ENCODE results near the gene AGTPBP1.

Gene AGTPBP1

DNA sequence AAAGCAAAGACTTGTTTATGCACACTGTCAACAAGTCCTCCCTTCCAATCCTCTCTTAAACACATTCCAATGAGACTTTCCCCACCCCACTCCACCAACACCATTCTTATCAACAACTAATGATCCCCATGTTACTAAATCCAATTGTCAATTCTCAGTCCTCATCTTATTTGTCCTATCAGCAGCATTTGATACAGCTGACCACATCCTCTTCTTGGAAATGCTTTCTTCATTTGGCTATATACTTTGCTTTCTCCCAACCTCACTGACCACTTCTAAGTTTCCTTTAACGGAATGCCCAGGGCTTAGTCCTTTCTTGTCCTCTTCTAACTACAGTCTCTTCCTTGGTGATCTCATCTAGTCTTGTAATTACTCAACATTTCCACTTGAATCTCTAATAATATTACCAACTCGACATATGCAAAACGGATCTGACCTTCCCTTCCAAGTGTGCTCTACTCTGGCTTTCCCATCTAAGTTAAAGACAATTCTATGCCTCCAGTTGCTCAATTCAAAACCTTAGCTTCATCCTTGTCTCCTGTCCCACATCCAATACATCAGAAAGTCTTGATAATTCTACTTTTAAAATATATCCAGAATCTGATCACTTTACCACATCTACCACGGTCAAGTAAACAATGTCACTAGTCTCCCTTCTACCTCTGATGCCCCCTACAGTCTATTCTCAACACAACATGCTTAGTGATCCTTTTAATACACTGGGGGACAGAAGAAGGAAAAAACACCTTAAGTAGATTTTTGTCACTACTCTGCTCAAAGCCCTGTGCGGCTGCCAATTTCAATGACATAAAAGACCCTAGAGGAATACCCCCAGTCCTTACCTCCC lies 25.5 kb downstream of the AGTPBP1 start:
- no peak for DNase-seq

DNA sequence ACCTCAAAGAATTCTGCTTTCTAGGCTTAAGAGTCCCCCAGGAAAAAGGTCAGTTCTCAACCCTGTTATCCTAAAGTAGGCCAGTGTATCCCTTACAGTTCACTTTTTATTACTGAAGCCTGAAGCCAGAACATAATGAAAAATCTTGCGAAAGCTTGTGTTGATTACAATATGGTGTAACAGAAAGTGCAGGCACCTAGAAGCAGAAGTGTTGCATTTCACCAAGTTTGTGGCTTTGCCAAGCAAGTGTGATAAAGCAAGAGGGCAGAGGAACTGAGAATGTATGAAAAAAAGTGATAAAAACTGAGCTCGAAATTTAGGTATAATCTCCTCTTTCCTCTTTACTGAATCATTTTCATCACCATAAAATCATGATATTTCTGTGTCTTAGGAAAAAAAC lies 26.2 kb downstream of the AGTPBP1 start:
- DNase-seq = no peak

DNA sequence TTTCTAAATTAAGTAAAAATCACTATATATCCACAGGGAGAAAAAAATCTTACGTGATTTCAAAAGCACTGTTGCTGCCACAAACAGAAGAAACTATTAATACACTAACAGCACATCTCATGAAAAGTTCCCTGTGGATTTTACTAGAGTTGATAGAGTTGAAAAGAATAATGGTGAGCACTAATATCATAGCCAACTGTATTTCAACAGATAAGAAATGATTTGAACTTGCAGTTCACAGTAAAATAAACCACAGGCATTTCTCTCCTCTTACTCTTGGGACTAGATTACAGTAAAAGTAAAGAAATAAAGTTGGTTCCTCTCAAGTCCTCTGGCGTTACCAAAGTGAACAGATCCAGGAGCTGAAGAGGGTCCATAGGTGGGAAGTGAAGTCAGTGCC lies 27.9 kb downstream of the AGTPBP1 start:
- no peak for DNase-seq

DNA sequence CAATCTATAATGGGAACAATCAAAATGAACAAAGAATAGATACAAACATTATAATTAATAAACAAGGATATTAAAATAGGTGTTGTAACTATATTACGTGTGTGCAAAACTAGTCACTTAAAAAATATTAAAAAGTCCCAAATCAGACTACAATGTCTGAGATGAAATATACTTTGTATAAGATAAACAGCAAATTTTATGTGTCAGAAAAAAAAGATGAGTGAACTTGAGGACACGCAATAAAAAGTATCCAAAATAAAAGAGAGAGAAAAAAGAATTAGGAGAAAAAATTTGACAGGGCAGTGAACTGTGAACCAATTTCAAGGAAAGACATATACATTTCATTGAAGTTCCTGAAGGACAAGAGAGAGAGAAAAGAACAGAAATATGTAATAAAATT lies 37.0 kb downstream of the AGTPBP1 start:
- DNase-seq = no peak

DNA sequence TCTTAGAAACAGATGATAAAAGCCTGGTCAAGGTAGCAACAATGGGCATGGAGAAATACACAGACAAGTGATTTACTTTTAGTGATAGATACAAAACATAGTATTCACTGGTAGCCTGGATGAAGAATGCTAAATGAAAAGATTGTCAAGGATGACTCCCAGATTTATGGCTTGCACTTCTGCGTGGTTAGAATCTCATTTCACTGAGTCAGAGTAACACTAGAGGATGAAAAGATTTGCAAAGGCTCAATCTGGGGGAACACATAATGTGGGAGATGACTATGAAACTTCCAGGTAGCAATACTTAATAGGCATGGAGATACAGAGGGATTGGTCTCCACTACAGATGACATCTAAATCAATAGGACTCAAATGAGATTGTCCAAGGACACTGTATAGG lies 38.4 kb downstream of the AGTPBP1 start:
- no peak for DNase-seq

DNA sequence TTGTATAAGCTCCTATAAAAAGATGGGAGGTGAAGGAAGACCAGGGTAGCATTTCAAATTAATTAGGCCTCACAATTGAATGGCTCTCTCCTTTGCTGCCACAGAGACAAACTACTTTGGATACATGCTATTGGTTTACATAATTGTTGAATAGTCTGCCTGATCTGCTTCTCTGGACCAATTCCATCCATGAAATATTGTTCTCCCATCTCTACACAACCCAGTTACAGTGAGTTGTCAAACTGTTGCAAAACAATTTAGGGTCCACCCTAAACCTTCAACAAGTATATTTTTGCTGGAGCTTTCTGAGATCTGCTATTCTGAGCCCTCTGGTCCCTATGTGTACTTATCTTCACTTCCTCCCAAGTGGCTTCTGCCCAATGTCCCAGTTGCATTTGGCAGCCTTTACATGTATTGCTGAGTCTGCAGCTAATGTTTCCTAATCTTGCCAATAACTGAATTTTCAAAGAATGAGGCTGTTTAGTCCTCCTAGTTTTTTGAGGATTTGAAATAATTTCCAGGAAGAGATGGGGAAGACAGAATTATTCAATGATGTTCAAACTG lies 38.9 kb downstream of the AGTPBP1 start:
- no peak for DNase-seq

DNA sequence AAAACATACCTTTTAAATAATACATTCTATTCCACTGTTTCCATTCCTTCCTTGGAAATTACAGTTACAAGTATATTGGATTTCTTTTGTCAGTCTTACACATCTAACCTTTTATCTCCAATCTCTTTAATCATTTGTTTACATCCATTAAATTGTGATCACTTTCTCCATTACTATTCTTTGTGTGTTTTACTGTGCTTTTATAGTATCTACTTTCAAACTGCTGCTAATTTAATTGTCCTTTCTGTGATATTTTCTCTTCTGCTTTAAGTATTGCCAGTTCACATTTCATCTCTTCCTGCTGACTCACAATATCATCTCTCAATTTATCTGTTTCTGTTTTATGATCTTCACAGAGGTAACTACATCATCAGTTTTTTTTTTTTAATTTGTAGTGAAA lies 39.6 kb downstream of the AGTPBP1 start:
- DNase-seq = no peak

DNA sequence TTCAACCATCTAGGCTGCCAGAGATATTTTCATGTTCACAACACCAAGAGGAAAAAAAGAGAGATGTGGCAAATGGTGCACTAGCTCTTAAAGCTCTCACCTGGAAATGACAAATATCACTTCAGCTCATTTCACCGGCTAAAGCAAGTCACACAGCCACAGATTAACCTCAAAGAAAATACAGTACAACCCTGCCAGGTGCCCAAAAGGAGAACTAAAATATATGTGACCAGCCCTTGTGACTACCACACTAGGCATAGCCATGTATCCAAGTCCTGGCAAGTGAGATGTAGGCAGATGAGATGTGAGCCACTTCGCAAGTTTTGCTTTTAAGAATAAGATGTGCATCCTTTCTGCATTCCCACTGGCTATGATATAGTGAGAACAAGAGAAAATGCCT lies 41.4 kb downstream of the AGTPBP1 start:
- no peak for DNase-seq

DNA sequence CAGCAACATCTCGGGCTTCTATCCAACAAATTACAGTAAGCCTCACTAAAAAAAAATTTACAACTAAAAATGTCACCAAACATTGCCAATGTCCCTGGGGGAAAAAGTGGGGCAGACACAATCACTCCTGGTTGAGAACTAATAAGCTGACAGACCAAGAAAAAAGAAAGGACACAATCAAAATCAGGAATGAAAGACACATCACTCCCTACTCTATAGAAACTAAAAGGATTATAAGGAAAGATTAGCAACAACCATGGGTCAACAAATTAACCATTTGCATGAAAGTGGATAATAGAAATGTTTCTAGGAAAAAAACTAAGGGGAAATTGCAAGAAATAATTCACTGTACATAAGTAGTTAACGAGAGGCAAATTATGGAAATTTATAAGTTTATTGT lies 53.4 kb downstream of the AGTPBP1 start:
- DNase-seq = no peak

DNA sequence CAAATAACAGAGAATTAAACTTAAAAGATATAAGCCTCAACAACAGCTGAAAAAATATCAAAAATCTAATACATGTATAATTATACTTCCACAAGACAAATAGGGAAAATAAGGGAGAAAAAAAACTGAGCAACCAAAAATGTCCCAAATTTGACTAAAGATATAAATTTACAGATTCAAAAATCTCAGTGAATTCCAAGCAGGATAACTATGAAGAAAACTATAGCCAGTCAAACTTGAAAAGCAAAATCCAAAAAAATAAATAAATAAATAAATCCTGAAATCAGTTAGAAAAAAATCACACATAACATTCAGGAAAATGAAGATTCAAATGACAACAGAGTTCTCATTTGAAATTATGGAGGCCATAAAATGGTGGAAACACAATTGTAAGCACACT lies 56.7 kb downstream of the AGTPBP1 start:
- DNase-seq = no peak

DNA sequence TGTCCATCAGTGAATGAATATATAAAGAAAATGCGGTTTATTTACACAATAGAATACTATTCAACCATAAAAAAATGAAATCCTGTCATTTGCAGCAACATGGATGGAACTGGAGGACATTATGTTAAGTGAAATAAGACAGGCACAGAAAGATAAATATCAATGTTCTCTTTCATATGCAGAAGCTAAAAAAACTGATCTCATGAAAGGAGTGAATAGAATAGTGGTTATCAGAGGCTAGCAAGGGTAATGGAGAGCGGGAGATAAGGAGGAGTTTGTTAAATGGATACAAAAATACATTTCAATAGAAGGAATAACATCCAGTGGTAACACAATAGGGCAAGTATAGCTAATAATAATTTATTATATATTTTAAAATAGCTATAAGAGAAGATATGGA lies 65.0 kb downstream of the AGTPBP1 start:
- no peak for DNase-seq

DNA sequence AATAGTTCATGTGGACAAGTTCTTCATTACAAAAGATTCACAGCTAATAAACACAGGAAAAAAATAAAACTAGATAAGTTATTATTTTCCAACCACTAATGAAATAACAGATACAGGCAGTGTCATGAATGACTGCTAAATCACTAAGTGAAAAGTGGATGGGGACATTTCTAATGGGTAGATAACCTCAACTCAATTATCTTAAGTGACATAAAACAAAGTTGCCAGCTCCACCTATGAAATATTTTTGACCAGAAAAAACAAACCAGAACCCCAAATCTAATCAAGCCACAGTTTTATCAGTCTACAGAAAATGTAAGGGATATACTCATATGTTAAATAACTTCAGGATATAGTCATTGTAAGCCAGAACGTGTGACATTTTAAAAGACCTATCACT lies 74.4 kb downstream of the AGTPBP1 start:
- DNase-seq = no peak

DNA sequence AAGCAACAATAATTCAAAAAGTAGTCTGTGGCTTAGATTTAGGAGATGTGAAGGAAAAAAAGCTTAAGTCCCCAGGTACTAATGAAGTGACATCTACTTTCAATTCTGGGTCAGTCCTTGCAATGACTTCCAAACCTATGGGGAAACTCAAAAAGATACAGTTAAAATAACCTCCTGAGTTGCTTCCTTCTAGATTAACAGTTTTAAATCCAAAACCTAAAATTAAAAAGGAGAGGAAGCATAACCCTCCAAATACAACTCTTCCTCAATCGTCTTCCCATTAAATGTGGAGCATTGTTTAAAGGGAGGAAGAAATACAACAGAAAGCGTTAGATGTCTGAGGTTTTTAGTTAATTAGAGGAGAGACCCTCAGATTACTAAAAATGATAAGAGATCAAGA lies 75.7 kb downstream of the AGTPBP1 start:
- DNase-seq = no peak

DNA sequence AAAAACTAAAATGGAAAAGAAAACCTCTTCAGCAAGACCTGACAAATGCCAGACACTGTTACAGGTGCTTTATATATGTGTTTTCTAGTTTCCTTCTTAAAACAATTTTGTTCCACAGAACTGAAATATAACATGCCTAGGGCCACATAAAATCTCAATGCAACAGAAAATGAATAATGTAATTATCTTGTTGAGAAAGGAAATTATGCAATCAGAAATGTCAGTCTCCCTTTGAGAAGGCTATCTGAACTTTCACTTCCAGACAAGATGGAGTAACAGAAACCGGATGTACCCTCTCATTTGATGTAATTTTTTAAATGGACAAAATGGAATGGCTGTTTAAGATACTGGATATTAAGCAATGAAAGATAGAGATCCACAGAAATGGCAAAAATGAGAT lies 79.2 kb downstream of the AGTPBP1 start:
- DNase-seq = no peak

DNA sequence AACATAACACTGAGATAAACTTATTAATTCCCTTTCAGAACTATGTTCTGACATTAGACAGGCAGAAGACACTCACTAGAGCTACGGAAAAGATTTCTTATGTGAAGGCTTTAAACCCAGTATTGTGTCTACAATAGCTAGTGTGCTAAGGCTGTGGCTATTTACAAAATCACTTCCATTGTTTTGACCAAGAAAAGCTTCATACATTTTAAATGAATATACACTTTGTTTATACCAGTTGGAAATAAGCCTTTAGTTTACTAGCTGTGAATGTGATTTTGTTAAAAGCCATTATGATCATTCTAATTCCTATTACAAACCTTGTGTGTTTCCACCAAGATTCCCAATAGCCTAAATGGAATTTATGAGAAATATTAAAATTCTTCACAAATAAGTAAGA lies 83.0 kb downstream of the AGTPBP1 start:
- no peak for DNase-seq

DNA sequence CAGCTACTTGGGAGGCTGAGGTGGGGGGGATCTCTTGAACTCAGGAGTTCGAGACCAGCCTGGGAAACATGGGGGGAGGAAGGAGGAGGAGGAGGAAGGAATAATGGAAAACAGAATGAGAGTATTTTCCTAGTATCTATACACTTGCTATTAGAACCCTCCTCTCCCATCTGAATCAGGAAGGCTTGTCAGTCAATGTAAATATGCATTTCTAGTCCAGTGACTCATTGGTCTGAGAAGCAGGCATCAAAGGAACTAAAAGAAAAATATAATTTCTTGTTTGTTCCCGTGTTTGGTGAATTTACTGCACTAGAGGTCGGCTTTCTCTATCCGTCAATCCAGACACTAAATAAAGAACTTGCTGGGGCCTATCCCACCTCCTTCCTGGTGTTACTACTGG lies 88.6 kb downstream of the AGTPBP1 start:
- no peak for DNase-seq

DNA sequence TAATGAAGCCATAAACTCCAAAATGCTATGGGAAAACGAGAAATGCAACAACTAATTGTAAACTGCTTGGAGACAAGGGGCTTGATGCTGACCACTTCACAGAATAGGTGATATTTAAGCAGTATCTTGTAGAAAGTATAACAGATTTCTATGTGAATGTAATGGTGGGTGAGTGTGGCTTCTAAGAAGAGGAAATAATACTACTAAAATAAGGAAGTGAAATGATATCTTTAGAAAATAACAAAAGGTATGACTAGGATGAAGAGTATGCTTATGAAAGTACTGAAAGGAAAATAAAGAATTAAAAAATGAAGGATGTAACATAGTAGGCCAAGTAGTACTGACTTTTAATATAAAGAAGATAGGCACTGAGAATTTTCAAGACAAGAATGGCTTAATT lies 94.2 kb downstream of the AGTPBP1 start:
- DNase-seq = no peak

DNA sequence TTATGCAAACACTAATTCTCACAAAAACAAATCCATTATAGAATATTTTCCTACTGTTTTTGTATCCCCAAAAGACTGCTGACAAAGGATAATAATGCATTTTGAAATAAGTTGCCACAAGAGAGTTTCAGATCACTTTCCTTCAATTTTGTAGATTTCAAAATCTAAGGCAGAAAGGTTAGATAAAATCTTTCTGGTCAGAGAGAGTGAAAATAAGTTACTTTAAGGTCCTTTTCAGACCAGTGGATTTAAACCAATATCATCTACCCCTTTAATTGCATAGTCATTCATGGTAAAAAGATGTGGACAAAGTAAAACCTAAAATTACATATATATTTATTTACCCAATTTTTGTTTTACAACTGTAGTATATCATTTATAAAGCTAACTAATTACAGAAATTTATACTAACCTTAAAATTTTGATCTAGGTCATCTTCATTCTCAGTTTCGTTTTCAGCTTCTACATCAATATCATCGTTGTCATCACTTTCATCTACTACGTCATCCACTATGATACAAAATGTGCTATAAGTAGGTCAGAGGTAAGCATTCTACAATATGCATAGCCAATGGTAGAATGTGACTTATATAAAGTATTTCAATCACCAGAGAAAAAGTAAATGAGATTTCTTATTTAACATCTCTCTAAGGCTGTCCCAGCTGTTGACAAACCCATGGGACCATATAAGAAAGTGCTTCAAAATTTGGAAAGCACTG lies 95.7 kb downstream of the AGTPBP1 start:
- no peak for DNase-seq

DNA sequence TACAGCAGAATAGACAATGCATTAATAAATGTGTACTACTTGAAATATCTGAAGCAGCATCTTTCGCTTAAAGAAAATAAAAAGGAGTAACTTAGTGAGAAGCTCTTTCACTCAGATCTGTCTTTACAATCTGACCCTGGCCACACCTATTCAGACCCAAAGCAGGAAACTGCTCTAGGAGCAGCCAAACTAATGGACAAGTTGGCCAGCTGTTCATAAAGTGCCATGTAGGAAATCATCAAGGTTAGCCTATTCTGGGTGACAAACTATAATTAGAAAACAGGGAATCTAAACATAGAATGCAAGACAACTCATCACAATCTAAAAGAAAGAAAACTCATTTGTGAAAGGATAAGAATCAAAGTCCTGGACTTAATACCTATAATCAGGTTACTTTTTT lies 101.3 kb downstream of the AGTPBP1 start:
- no peak for DNase-seq

DNA sequence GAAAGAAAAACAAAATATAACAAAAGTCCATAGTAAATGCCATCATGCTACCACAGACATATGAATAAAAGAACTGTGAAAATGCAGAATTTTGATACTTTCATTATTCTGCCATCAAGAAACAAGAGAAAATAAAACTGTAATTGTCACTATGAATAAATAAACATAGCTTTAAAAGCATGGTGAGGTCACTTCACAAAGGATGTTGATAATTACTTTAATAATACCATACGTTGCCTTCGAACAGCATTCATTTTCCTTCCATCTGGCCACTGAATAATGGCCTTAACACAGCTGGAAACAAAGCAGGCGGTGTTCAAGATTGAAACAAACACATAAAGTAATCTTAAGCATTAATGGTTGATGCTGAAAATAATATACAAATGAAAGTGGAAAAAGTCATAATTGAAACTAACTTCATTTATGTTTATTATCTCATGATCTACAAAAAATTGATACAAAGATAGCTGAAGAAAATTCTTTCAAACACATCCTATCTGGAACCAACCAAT lies 102.0 kb downstream of the AGTPBP1 start:
- DNase-seq = no peak

DNA sequence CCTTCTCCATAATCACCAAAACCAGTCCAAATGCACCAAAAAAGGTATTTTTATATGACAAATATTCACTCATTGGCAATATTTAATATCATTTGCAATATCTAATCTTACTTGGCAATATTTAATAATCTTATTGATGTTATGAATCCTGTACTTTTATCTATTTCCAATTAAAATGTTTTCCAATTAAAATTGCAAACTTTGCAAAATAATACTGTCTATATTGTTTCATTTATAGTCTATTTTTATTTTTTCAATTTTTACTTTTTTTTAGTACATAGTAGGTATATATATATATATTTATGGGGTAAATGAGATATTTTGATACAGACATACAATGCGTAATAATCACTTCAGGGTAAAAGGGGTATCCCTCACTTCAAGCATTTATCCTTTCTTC lies 109.9 kb downstream of the AGTPBP1 start:
- DNase-seq = no peak

DNA sequence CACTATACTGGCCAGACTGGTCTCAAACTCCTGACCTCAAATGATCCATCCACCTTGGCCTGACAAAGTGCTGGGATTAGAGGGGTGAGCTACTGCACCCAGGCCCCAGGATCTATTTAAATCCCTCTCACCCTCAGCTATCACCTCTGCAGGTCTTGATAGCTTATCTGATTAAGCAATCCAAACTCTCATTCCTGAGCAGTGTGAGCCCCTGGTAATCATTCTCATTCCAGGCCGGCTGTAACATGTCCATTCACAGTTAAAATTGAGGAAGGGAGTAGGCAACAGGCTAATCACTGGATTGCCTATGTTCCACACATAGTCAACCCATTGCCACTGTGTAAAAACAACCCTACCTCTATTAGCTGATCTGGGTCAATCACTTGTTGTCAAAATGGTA lies 111.1 kb downstream of the AGTPBP1 start:
- DNase-seq = no peak

DNA sequence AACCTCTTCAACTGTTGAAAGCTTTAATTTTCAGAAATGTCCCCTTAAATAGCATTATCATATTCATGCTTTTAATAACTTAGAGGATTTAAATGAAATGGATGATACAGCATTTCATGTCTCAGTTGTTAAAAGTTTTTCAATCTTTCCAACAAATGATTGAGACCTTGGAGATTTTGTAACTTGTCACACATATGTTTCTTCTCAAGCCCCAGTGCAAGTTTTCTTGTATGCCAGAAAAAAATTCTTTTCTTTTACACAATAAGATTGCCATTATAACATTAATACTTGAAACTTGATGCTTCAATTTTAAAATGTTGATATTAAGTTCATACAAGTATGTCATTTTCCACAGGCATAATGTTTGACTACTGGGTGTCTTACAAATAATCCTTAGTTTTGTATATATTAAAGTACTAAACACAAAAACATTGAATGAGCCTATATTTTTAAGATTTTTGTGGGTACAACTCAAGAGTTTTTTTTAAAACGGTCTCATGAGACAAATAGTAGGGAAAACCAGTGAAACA lies 124.5 kb downstream of the AGTPBP1 start:
- DNase-seq = no peak

DNA sequence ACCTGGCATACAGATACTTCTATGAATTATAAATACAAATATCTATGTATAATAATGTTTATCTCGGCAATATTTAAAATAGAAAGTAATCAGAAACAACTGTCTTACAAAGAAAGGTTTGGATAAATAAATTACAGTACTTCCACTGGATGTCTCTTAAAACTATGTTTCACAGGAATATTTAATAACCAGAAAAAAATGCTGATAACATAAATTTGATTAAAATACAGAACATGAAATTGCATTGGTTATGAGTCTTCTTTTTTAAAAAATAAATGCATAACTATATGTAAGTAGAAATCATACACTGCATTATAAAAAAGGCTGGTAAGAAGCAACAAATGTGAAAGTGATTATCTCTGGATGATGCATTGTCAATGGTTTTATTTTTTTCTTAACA lies 126.0 kb downstream of the AGTPBP1 start:
- no peak for DNase-seq

Data from SHP77 treated with DMSO at 0.1 percent for 48 hours (cell line).